Smooth muscle cell (in vitro differentiated cells): Measurements from ENCODE around the gene SLCO2B1. TPM values are rescaled to one million over a fixed set of nuclear protein-coding genes. Genes with fewer than 3 reads are reported as not detected.
"Not testable (repeated sequence)": the region's sequence is repeated elsewhere in the genome, so short reads cannot be mapped to it uniquely, and the experiment has no call there.

ENCODE experiments used
- DNase-seq: peaks from one replicate; lab custom pipeline; 2025; ENCODE audit not compliant: unreplicated experiment; lab: John Stamatoyannopoulos, UW
- H2AFZ ChIP-seq: fragments of 200-600 bp; sonication (generic); 2 replicates; pipeline ENCODE4 v1.6.0; 2016; ENCODE audit warnings: antibody characterized with exemption, low read depth, mild to moderate bottlenecking
- H3F3A ChIP-seq: fragments of 200-600 bp; sonication (generic); 2 replicates; pipeline ENCODE4 v1.6.0; 2017; ENCODE audit warnings: antibody characterized with exemption, low read depth
- H3K27ac ChIP-seq: fragments of 200-600 bp; sonication (generic); 2 replicates; pipeline ENCODE4 v1.5.1; 2016; ENCODE audit warnings: low read depth, mild to moderate bottlenecking
- H3K27me3 ChIP-seq: fragments of 200-600 bp; sonication (generic); 2 replicates; pipeline ENCODE4 v1.6.1; 2016; ENCODE audit warnings: low read depth, mild to moderate bottlenecking
- H3K36me3 ChIP-seq: fragments of 200-600 bp; sonication (generic); 2 replicates; pipeline ENCODE4 v1.5.1; 2016; ENCODE audit warnings: low read depth
- H3K4me1 ChIP-seq: fragments of 200-600 bp; sonication (generic); 2 replicates; pipeline ENCODE4 v1.5.1; 2016; ENCODE audit warnings: low read depth
- H3K4me2 ChIP-seq: fragments of 200-600 bp; sonication (generic); 2 replicates; pipeline ENCODE4 v1.6.0; 2016; ENCODE audit warnings: mild to moderate bottlenecking
- H3K4me3 ChIP-seq: fragments of 200-600 bp; sonication (generic); 2 replicates; pipeline ENCODE4 v1.5.1; 2016; ENCODE audit warnings: mild to moderate bottlenecking
- H3K79me2 ChIP-seq: fragments of 200-600 bp; sonication (generic); 2 replicates; pipeline ENCODE4 v1.6.0; 2016; ENCODE audit warnings: low read depth, mild to moderate bottlenecking
- H3K9ac ChIP-seq: fragments of 200-600 bp; sonication (generic); 2 replicates; pipeline ENCODE4 v1.6.0; 2016; ENCODE audit warnings: low read depth
- H3K9me3 ChIP-seq: fragments of 200-600 bp; sonication (generic); replicated peaks from 2 replicates; pipeline ENCODE4 v1.5.1; 2016; ENCODE audit warnings: low read depth
- H4K20me1 ChIP-seq: fragments of 200-600 bp; sonication (generic); 2 replicates; pipeline ENCODE4 v1.6.0; 2016; ENCODE audit warnings: low read depth
- WGBS: methylation state at CpG from one replicate; pipeline ENCODE4 v1.1.7; 2016; ENCODE audit warnings: low lambda C conversion rate; 5-methylcytosine and 5-hydroxymethylcytosine counted together
- polyA plus RNA-seq: library from polyadenylated mRNA; unstranded; fragments of >200 nt; fragmentation: Nextera tagmentation; extraction: Ambion mirVana; gene quantifications from 2 replicates; pipeline ENCODE4 v1.2.1, GENCODE V29; 2016
- total RNA-seq: library from RNA; depleted of rRNA; stranded (reverse); fragments of >200 nt; gene quantifications from 2 replicates; pipeline ENCODE4 v1.2.3, GENCODE V29; 2014
- TF ChIP-seq, protein P1 (sequence below): fragments of 200-600 bp; sonication (generic); IDR thresholded peaks from 2 replicates; pipeline ENCODE4 v1.5.1; 2017; ENCODE audit warnings: borderline replicate concordance, mild to moderate bottlenecking, antibody characterized with exemption; ENCODE audit not compliant: insufficient read depth, poor library complexity, severe bottlenecking

Gene SLCO2B1
- total and polyA plus RNA-seq, 2 experiments from 2014 or later: 0.30 TPM; not detected in 1

- H3K4me2 ChIP-seq: no peak overlapping the region
- H2AFZ ChIP-seq: no peak overlapping the region
- no peaks in the 10 kb centered on the region for H4K20me1 ChIP-seq
- no peak overlapping the region for H3K4me3 ChIP-seq
- DNase-seq: no peak
- no peaks in the 10 kb centered on the region for H3K27me3 ChIP-seq
- no peaks in the 10 kb centered on the region for H3K79me2 ChIP-seq
- no peak overlapping the region for H3K27ac ChIP-seq
- H3K9ac ChIP-seq: no peak overlapping the region
- no peaks in the 10 kb centered on the region for H3F3A ChIP-seq
- 78% methylated on average over 9 of the region's 9 CpGs for WGBS
- no peaks in the 10 kb centered on the region for H3K36me3 ChIP-seq
- no peaks in the 10 kb centered on the region for H3K4me1 ChIP-seq
- H3K9me3 ChIP-seq: no peaks in the 10 kb centered on the region
- TF ChIP-seq, protein P1, sequence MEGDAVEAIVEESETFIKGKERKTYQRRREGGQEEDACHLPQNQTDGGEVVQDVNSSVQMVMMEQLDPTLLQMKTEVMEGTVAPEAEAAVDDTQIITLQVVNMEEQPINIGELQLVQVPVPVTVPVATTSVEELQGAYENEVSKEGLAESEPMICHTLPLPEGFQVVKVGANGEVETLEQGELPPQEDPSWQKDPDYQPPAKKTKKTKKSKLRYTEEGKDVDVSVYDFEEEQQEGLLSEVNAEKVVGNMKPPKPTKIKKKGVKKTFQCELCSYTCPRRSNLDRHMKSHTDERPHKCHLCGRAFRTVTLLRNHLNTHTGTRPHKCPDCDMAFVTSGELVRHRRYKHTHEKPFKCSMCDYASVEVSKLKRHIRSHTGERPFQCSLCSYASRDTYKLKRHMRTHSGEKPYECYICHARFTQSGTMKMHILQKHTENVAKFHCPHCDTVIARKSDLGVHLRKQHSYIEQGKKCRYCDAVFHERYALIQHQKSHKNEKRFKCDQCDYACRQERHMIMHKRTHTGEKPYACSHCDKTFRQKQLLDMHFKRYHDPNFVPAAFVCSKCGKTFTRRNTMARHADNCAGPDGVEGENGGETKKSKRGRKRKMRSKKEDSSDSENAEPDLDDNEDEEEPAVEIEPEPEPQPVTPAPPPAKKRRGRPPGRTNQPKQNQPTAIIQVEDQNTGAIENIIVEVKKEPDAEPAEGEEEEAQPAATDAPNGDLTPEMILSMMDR: no peak
Measured at GRCh38 chr11:75105462-75105925, 45.4 kb upstream of the SLCO2B1 start.

DNA sequence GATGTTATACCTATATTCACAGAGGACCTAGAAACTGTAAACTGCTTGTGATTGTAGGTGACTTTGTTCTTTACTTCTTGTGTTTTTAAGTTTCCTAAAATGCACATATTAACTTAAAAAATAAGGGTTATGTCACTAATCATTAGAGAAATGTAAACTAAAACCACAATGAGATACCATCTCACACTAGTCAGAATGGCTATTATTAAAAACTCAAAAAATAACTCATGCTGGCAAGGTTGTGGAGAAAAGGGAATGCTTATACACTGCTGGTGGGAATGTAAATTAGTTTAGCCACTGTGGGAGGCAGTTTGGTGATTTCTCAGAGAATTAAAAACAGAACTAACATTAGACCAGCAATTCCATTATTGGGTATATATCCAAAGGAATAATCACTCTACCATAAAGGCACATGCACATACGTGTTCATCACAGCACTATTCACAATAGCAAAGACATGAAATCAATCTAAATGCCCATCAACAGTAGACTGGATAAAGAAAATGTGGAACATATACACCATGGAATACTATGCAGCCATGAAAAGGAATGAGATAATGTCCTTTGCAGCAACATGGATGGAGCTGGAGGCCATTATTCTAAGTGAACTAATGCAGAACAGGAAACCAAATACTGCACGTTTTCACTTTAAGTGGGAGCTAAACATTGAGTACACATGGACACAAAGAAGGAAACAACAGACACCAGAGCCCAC lies 44.8 kb upstream of the SLCO2B1 start:
- H3K27me3 ChIP-seq, H3K9ac ChIP-seq, H2AFZ ChIP-seq, H3K4me3 ChIP-seq, H3K36me3 ChIP-seq, H3K79me2 ChIP-seq, H3K9me3 ChIP-seq, DNase-seq, H3K4me1 ChIP-seq, H3F3A ChIP-seq, H3K27ac ChIP-seq, H4K20me1 ChIP-seq, H3K4me2 ChIP-seq: not testable (repeated sequence)
- 89% methylated on average over 2 of the region's 2 CpGs for WGBS

DNA sequence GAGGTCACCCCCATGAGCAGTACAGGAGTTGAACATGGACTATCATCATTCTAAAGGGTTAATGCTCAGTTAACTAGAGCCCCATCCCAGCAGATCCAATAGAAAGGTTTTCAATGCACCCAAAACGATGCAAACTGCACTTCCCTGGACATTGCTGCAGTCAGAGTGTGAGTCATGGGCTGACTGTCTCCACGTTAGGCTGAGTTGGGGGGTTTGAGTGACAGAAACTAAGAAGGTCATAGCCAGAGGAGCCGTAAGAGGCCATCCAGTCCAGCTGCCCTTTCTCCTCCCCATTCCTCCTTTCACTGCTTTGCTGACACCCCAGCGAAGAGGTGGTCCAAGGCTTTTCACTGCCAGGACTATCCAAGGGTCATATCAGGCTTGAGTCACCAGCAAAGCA lies 43.7 kb upstream of the SLCO2B1 start:
- H3K4me2 ChIP-seq: no peak overlapping the region

GRCh38 chr11:75112200-75112599 lies 38.7 kb upstream of the SLCO2B1 start:
- H2AFZ ChIP-seq: no peak overlapping the region
- H3K4me3 ChIP-seq: no peak overlapping the region
- no peak for DNase-seq
- no peaks in the 10 kb centered on the region for H3K27me3 ChIP-seq
- no peak overlapping the region for H3K9ac ChIP-seq
- no peaks in the 10 kb centered on the region for H3K36me3 ChIP-seq
- no peaks in the 10 kb centered on the region for H3F3A ChIP-seq
- no peaks in the 10 kb centered on the region for H3K79me2 ChIP-seq
- peaks cover 2% of the 10 kb centered on the region for H3K9me3 ChIP-seq
- H3K27ac ChIP-seq: no peak overlapping the region
- 90% methylated on average over 2 of the region's 2 CpGs for WGBS
- TF ChIP-seq, protein P1: no peak
- H4K20me1 ChIP-seq: no peaks in the 10 kb centered on the region
- H3K4me1 ChIP-seq: no peaks in the 10 kb centered on the region
- no peak overlapping the region for H3K4me2 ChIP-seq

More for the DNA sequence above, 43.7 kb upstream of the SLCO2B1 start:
- Histone ChIP-seq H3K79me2 (no peaks in the 10 kb centered on the region), H3K27ac (no peak overlapping the region), H3K9ac (no peak overlapping the region), H3K36me3 (no peaks in the 10 kb centered on the region), H4K20me1 (no peaks in the 10 kb centered on the region), H3K4me1 (no peaks in the 10 kb centered on the region), H3F3A (no peaks in the 10 kb centered on the region), H2AFZ (no peak overlapping the region), H3K4me3 (no peak overlapping the region), H3K27me3 (no peaks in the 10 kb centered on the region), H3K9me3 (no peaks in the 10 kb centered on the region)
- DNase-seq: no peak
- 26% methylated on average over 4 of the region's 4 CpGs for WGBS
- TF ChIP-seq, protein P1: no peak
